ENCODE data around the gene AGR2. TPM values are rescaled to one million over a fixed set of nuclear protein-coding genes. Genes with fewer than 3 reads are reported as not detected.

AGR2 gene
- total RNA-seq, 1 donor from 2014 or later, result not detected

GRCh38 chr7:16794986-16795385 lies 9.8 kb downstream of the AGR2 start:
- H3K27ac ChIP-seq (replicated peaks), result no peak overlapping the region
- no peak for DNase-seq
- no peak for TF ChIP-seq CTCF (IDR thresholded peaks at IDR 0.05; ENCODE audit: borderline replicate concordance)
- H3K36me3 ChIP-seq, result no peaks in the 10 kb centered on the region
- H3K4me1 ChIP-seq, result no peaks in the 10 kb centered on the region
- no peaks in the 10 kb centered on the region for H3K9me3 ChIP-seq (replicated peaks)
- H3K27me3 ChIP-seq (ENCODE audit: low read depth), result peaks cover 7% of the 10 kb centered on the region
- no peak overlapping the region for H3K4me3 ChIP-seq
- intact Hi-C loops (cut with micrococcal nuclease), result no loop called here

- no peaks in the 10 kb centered on the region for H3K36me3 ChIP-seq
- peaks cover 7% of the 10 kb centered on the region for H3K27me3 ChIP-seq (ENCODE audit: low read depth)
- no peak overlapping the region for H3K4me3 ChIP-seq
- TF ChIP-seq CTCF (IDR thresholded peaks at IDR 0.05; ENCODE audit: borderline replicate concordance), result no peak
- H3K27ac ChIP-seq (replicated peaks), result no peak overlapping the region
- no peaks in the 10 kb centered on the region for H3K4me1 ChIP-seq
- H3K9me3 ChIP-seq (replicated peaks), result no peaks in the 10 kb centered on the region
- intact Hi-C loops (cut with micrococcal nuclease), result no loop called here
- no peak for DNase-seq
Observed at GRCh38 chr7:16791905-16792698, 12.7 kb downstream of the AGR2 start.

GRCh38 chr7:16791071-16791470 lies 13.7 kb downstream of the AGR2 start:
- Histone ChIP-seq H3K36me3 (no peaks in the 10 kb centered on the region), H3K4me1 (no peaks in the 10 kb centered on the region), H3K4me3 (no peak overlapping the region), H3K27me3 (ENCODE audit: low read depth) (peaks cover 7% of the 10 kb centered on the region), H3K27ac (replicated peaks) (no peak overlapping the region), H3K9me3 (replicated peaks) (no peaks in the 10 kb centered on the region)
- TF ChIP-seq CTCF (IDR thresholded peaks at IDR 0.05; ENCODE audit: borderline replicate concordance), result no peak
- intact Hi-C loops (cut with micrococcal nuclease), result no loop called here
- DNase-seq, result no peak

GRCh38 chr7:16787127-16787526 lies 17.7 kb downstream of the AGR2 start:
- Histone ChIP-seq H3K36me3 (peaks cover 14% of the 10 kb centered on the region), H3K9me3 (replicated peaks) (no peaks in the 10 kb centered on the region), H3K4me1 (no peaks in the 10 kb centered on the region), H3K4me3 (no peak overlapping the region), H3K27ac (replicated peaks) (no peak overlapping the region), H3K27me3 (ENCODE audit: low read depth) (no peaks in the 10 kb centered on the region)
- TF ChIP-seq CTCF (IDR thresholded peaks at IDR 0.05; ENCODE audit: borderline replicate concordance), result no peak
- no peak for DNase-seq
- intact Hi-C loops (cut with micrococcal nuclease), result no loop called here

- intact Hi-C loops (cut with micrococcal nuclease), result no loop called here
- no peak overlapping the region for H3K27ac ChIP-seq (replicated peaks)
- no peak for DNase-seq
- H3K4me1 ChIP-seq, result no peaks in the 10 kb centered on the region
- H3K36me3 ChIP-seq, result peaks cover 14% of the 10 kb centered on the region
- H3K27me3 ChIP-seq (ENCODE audit: low read depth), result no peaks in the 10 kb centered on the region
- no peak for TF ChIP-seq CTCF (IDR thresholded peaks at IDR 0.05; ENCODE audit: borderline replicate concordance)
- no peaks in the 10 kb centered on the region for H3K9me3 ChIP-seq (replicated peaks)
- H3K4me3 ChIP-seq, result no peak overlapping the region
Observed at GRCh38 chr7:16786257-16786656, 18.5 kb downstream of the AGR2 start.

All from left ventricle myocardium inferior (tissue), 1 donor.